GM21381 (cell line): ENCODE measurements around the gene MOGAT1.
"Not testable (repeated sequence)": the region's sequence is repeated elsewhere in the genome, so short reads cannot be mapped to it uniquely, and the experiment has no call there.

ENCODE experiments used
- ATAC-seq: cut with Tn5 transposase; IDR thresholded peaks from one replicate; pipeline ENCODE4 v1.9.1; 2021; ENCODE audit warnings: mild to moderate bottlenecking, moderate library complexity; ENCODE audit not compliant: unreplicated experiment

MOGAT1 gene

GRCh38 chr2:222670191-222671038 lies 1.0 kb upstream of the MOGAT1 start:
- ATAC-seq = no peak

GRCh38 chr2:222672068-222672401 lies 577 bp downstream of the MOGAT1 start:
- no peak for ATAC-seq

GRCh38 chr2:222673273-222673672 lies 1.8 kb downstream of the MOGAT1 start:
- no peak for ATAC-seq

GRCh38 chr2:222673883-222674282 lies 2.4 kb downstream of the MOGAT1 start:
- ATAC-seq = no peak

- ATAC-seq = no peak
Measured at GRCh38 chr2:222677981-222678380, 6.5 kb downstream of the MOGAT1 start.

GRCh38 chr2:222683805-222684204 lies 12.3 kb downstream of the MOGAT1 start:
- ATAC-seq = no peak

GRCh38 chr2:222686086-222686750 lies 14.8 kb downstream of the MOGAT1 start:
- no peak for ATAC-seq

- no peak for ATAC-seq
Measured at GRCh38 chr2:222688917-222689316, 17.5 kb downstream of the MOGAT1 start.

- ATAC-seq = no peak
Measured at GRCh38 chr2:222689322-222689721, 17.9 kb downstream of the MOGAT1 start.

GRCh38 chr2:222690564-222691200 lies 19.2 kb downstream of the MOGAT1 start:
- peak; percentile 94 for ATAC-seq

GRCh38 chr2:222693413-222693812 lies 22.0 kb downstream of the MOGAT1 start:
- ATAC-seq = not testable (repeated sequence)

- ATAC-seq = no peak
Measured at GRCh38 chr2:222693837-222694236, 22.4 kb downstream of the MOGAT1 start.

- ATAC-seq = no peak
Measured at GRCh38 chr2:222698276-222698675, 26.8 kb downstream of the MOGAT1 start.

GRCh38 chr2:222701233-222701632 lies 29.8 kb downstream of the MOGAT1 start:
- ATAC-seq = no peak

GRCh38 chr2:222701721-222702131 lies 30.3 kb downstream of the MOGAT1 start:
- no peak for ATAC-seq

GRCh38 chr2:222703091-222703490 lies 31.6 kb downstream of the MOGAT1 start:
- no peak for ATAC-seq

- ATAC-seq = no peak
Measured at GRCh38 chr2:222703886-222704285, 32.4 kb downstream of the MOGAT1 start.

- ATAC-seq = no peak
Measured at GRCh38 chr2:222706616-222707015, 35.2 kb downstream of the MOGAT1 start.

- ATAC-seq = no peak
Measured at GRCh38 chr2:222707102-222707688, 35.7 kb downstream of the MOGAT1 start.

- no peak for ATAC-seq
Measured at GRCh38 chr2:222707689-222708273, 36.3 kb downstream of the MOGAT1 start.

- no peak for ATAC-seq
Measured at GRCh38 chr2:222708274-222708710, 36.8 kb downstream of the MOGAT1 start.
